ENCODE results near the gene EXTL1. TPM values are rescaled to one million over a fixed set of nuclear protein-coding genes. Genes with fewer than 3 reads are reported as not detected.

EXTL1 gene
- total and polyA plus RNA-seq, 4 donors, result 0.08 to 0.63 (median 0.31) TPM

GRCh38 chr1:26038477-26038876 is 16.9 kb downstream of the EXTL1 start:
- H3K27me3 ChIP-seq (ENCODE audit: control insufficient read depth in 3 of 3, insufficient read depth in 3 of 3, low read length in 2 of 3), result peaks cover 0 to 5% (median 0%) of the 10 kb centered on the region in 3 donors
- no peak for DNase-seq
- H3K9me3 ChIP-seq (ENCODE audit: control insufficient read depth in 4 of 4, insufficient read depth in 3 of 4, low read length in 3 of 4), result no peaks in the 10 kb centered on the region
- 88 to 89% methylated on average over 6 of the region's 6 CpGs for WGBS, 2 donors
- no peak overlapping the region for H3K9ac ChIP-seq (ENCODE audit: insufficient read depth in 1 of 2, low read length in 2 of 2)
- TF ChIP-seq CTCF (IDR thresholded peaks at IDR 0.05; ENCODE audit: control extremely low read depth, extremely low read depth), result no peak
- H3K4me1 ChIP-seq (ENCODE audit: control insufficient read depth in 5 of 5, insufficient read depth in 5 of 5, low read length in 5 of 5), result peaks cover 0 to 12% (median 0%) of the 10 kb centered on the region in 5 donors
- no peak for ATAC-seq (ENCODE audit: insufficient read depth, low FRiP score)
- no peaks in the 10 kb centered on the region for H3K36me3 ChIP-seq (ENCODE audit: control insufficient read depth in 4 of 4, insufficient read depth in 4 of 4, low read length in 4 of 4)
- no peak overlapping the region for H3K4me3 ChIP-seq
- H3K27ac ChIP-seq (ENCODE audit: low read depth in 1 of 2, low read length in 1 of 2), result peak overlapping the region in 1 of 2 donors; percentile 67

GRCh38 chr1:26038904-26039303 is 17.3 kb downstream of the EXTL1 start:
- Histone ChIP-seq H3K9me3 (ENCODE audit: control insufficient read depth in 4 of 4, insufficient read depth in 3 of 4, low read length in 3 of 4) (no peaks in the 10 kb centered on the region), H3K9ac (ENCODE audit: insufficient read depth in 1 of 2, low read length in 2 of 2) (no peak overlapping the region), H3K27me3 (ENCODE audit: control insufficient read depth in 3 of 3, insufficient read depth in 3 of 3, low read length in 2 of 3) (peaks cover 0 to 9% (median 3%) of the 10 kb centered on the region in 3 donors), H3K27ac (ENCODE audit: low read depth in 1 of 2, low read length in 1 of 2) (peak overlapping the region in 1 of 2 donors; percentile 67), H3K4me3 (no peak overlapping the region), H3K36me3 (ENCODE audit: control insufficient read depth in 4 of 4, insufficient read depth in 4 of 4, low read length in 4 of 4) (no peaks in the 10 kb centered on the region), H3K4me1 (ENCODE audit: control insufficient read depth in 5 of 5, insufficient read depth in 5 of 5, low read length in 5 of 5) (peaks cover 0 to 12% (median 0%) of the 10 kb centered on the region in 5 donors)
- DNase-seq (no peak), ATAC-seq (ENCODE audit: insufficient read depth, low FRiP score) (no peak)
- WGBS, 2 donors, result 71 to 89% methylated on average over 6 of the region's 6 CpGs
- no peak for TF ChIP-seq CTCF (IDR thresholded peaks at IDR 0.05; ENCODE audit: control extremely low read depth, extremely low read depth)

- peaks cover 0 to 2% (median 0%) of the 10 kb centered on the region in 4 donors for H3K9me3 ChIP-seq (ENCODE audit: control insufficient read depth in 4 of 4, insufficient read depth in 3 of 4, low read length in 3 of 4)
- peaks cover 5 to 29% (median 21%) of the 10 kb centered on the region in 3 donors for H3K27me3 ChIP-seq (ENCODE audit: control insufficient read depth in 3 of 3, insufficient read depth in 3 of 3, low read length in 2 of 3)
- no peak overlapping the region for H3K4me3 ChIP-seq
- TF ChIP-seq CTCF (IDR thresholded peaks at IDR 0.05; ENCODE audit: control extremely low read depth, extremely low read depth), result no peak
- H3K4me1 ChIP-seq (ENCODE audit: control insufficient read depth in 5 of 5, insufficient read depth in 5 of 5, low read length in 5 of 5), result peaks cover 0 to 8% (median 0%) of the 10 kb centered on the region in 5 donors
- no peak overlapping the region for H3K27ac ChIP-seq (ENCODE audit: low read depth in 1 of 2, low read length in 1 of 2)
- DNase-seq (no peak), ATAC-seq (ENCODE audit: insufficient read depth, low FRiP score) (no peak)
- WGBS, 2 donors, result 73 to 80% methylated on average over 7 of the region's 7 CpGs
- no peak overlapping the region for H3K9ac ChIP-seq (ENCODE audit: insufficient read depth in 1 of 2, low read length in 2 of 2)
- H3K36me3 ChIP-seq (ENCODE audit: control insufficient read depth in 4 of 4, insufficient read depth in 4 of 4, low read length in 4 of 4), result no peaks in the 10 kb centered on the region
These were observed 19.8 kb downstream of the EXTL1 start for GRCh38 chr1:26041401-26041800.

GRCh38 chr1:26041978-26042377 is 20.4 kb downstream of the EXTL1 start:
- DNase-seq, result no peak
- Histone ChIP-seq H3K27me3 (ENCODE audit: control insufficient read depth in 3 of 3, insufficient read depth in 3 of 3, low read length in 2 of 3) (peaks cover 5 to 35% (median 27%) of the 10 kb centered on the region in 3 donors), H3K4me3 (no peak overlapping the region), H3K9me3 (ENCODE audit: control insufficient read depth in 4 of 4, insufficient read depth in 3 of 4, low read length in 3 of 4) (peaks cover 0 to 2% (median 0%) of the 10 kb centered on the region in 4 donors), H3K9ac (ENCODE audit: insufficient read depth in 1 of 2, low read length in 2 of 2) (no peak overlapping the region), H3K4me1 (ENCODE audit: control insufficient read depth in 5 of 5, insufficient read depth in 5 of 5, low read length in 5 of 5) (peaks cover 0 to 8% (median 0%) of the 10 kb centered on the region in 5 donors), H3K27ac (ENCODE audit: low read depth in 1 of 2, low read length in 1 of 2) (no peak overlapping the region), H3K36me3 (ENCODE audit: control insufficient read depth in 4 of 4, insufficient read depth in 4 of 4, low read length in 4 of 4) (no peaks in the 10 kb centered on the region)
- no peak for TF ChIP-seq CTCF (IDR thresholded peaks at IDR 0.05; ENCODE audit: control extremely low read depth, extremely low read depth)
- ATAC-seq (ENCODE audit: insufficient read depth, low FRiP score), result no peak
- WGBS, 2 donors, result 67% methylated on average over 4 of the region's 4 CpGs

Data from lung (tissue), 12 donors.